Common myeloid progenitor, CD34-positive (primary cell): ENCODE results near the gene SPHK1.

ENCODE experiments used
- CTCF ChIA-PET: fragments of 350-600 bp; sonication (Branson Sonifier 250); formaldehyde crosslinking; loops from one replicate; lab custom pipeline; 2021; ENCODE audit warnings: antibody characterized with exemption; lab: Charles Lee
- POLR2A ChIA-PET: fragments of 350-600 bp; sonication (Branson Sonifier 250); formaldehyde crosslinking; loops from one replicate; lab custom pipeline; 2021; ENCODE audit warnings: antibody characterized with exemption; lab: Charles Lee
- DNase-seq, 3 donors: peaks; one replicate each; pipeline versions ENCODE4 v3.0.0 to v3.0.0-alpha.2; 2013
- H3K27ac ChIP-seq, 2 experiments: 1 replicate in 1 of 2; 2 replicates in 1 of 2; pipeline ENCODE4 v1.7.0; 2013; ENCODE audit warnings: inconsistent platforms in 2 of 2, low read length in 2 of 2, mild to moderate bottlenecking in 2 of 2, low read depth in 1 of 2, moderate library complexity in 1 of 2; ENCODE audit not compliant: severe bottlenecking in 2 of 2, insufficient read depth in 1 of 2, poor library complexity in 1 of 2
- H3K27me3 ChIP-seq, 5 experiments: replicated peaks in 2 of 5; 1 replicate in 3 of 5; 2 replicates in 2 of 5; pipeline versions ENCODE4 v1.6.1 to v1.7.0; 2013; ENCODE audit warnings: low read length in 4 of 5, mild to moderate bottlenecking in 2 of 5, moderate library complexity in 2 of 5, inconsistent platforms in 1 of 5; ENCODE audit not compliant: insufficient read depth in 5 of 5, control insufficient read depth in 4 of 5
- H3K36me3 ChIP-seq, 4 experiments: 1 replicate in 2 of 4; 2 replicates in 2 of 4; pipeline versions ENCODE4 v1.6.1 to v1.7.0; 2013; ENCODE audit warnings: low read length in 3 of 4, control low read depth in 1 of 4, mild to moderate bottlenecking in 1 of 4; ENCODE audit not compliant: control insufficient read depth in 4 of 4, insufficient read depth in 4 of 4
- H3K4me1 ChIP-seq, 4 experiments: 1 replicate in 3 of 4; 2 replicates in 1 of 4; pipeline versions ENCODE4 v1.6.1 to v1.7.1; 2013; ENCODE audit warnings: low read length in 3 of 4, mild to moderate bottlenecking in 3 of 4, control low read depth in 1 of 4, inconsistent platforms in 1 of 4, moderate library complexity in 1 of 4; ENCODE audit not compliant: control insufficient read depth in 4 of 4, insufficient read depth in 4 of 4; ENCODE audit errors: control extremely low read depth in 1 of 4
- H3K4me3 ChIP-seq, 7 experiments: 1 replicate in 4 of 7; 2 replicates in 3 of 7; pipeline versions ENCODE4 v1.5.1 to v1.7.0; 2013; ENCODE audit warnings: mild to moderate bottlenecking in 7 of 7, low read length in 6 of 7, moderate library complexity in 6 of 7, inconsistent platforms in 2 of 7, low read depth in 2 of 7, control low read depth in 1 of 7; ENCODE audit not compliant: insufficient read depth in 4 of 7, control insufficient read depth in 1 of 7; ENCODE audit errors: extremely low read depth in 1 of 7
- H3K9me3 ChIP-seq, 5 experiments: 1 replicate in 4 of 5; 2 replicates in 1 of 5; pipeline versions ENCODE4 v1.6.1 to v1.7.1; 2013; ENCODE audit warnings: low read length in 4 of 5, mild to moderate bottlenecking in 2 of 5, inconsistent platforms in 1 of 5, low read depth in 1 of 5, moderate library complexity in 1 of 5; ENCODE audit not compliant: control insufficient read depth in 4 of 5, insufficient read depth in 2 of 5; ENCODE audit errors: control extremely low read depth in 1 of 5
- WGBS: methylation state at CpG from one replicate; pipeline ENCODE4 v1.1.5; 2013; ENCODE audit not compliant: insufficient coverage; 5-methylcytosine and 5-hydroxymethylcytosine counted together

The SPHK1 gene

DNA sequence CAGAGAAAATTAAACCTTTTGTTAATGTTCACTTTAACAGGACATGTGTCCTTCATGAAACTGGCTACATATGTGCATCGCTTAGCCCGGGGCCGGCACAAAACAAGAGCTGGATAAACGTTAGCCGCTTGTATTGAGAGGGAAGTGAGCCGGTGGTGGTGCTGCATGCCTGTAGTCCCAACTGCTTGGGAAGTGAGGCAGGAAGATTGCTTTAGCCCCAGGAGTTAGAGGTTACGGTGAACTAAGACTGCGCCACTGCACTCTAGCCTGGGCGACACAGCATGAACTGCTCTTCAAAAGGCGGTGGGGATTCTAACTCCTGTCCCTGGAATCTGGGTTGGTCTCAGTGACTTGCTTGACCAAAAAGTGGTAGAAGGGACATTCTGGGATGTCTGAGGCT lies 15.0 kb upstream of the SPHK1 start:
- H3K9me3 ChIP-seq: no peaks in the 10 kb centered on the region
- H3K36me3 ChIP-seq: no peaks in the 10 kb centered on the region
- H3K27me3 ChIP-seq: no peaks in the 10 kb centered on the region
- DNase-seq: no peak
- H3K27ac ChIP-seq: no peak overlapping the region
- ChIA-PET POLR2A (no interaction called here), CTCF (interaction anchor here (1.1 to 7.0 kb wide), 7 partner anchors 17 to 90 kb away, joined by 3 to 48 read pairs (median 5); partner anchors contain the start of gene SPHK1)
- peaks cover 0 to 5% (median 4%) of the 10 kb centered on the region in 4 experiments for H3K4me1 ChIP-seq
- no peak overlapping the region for H3K4me3 ChIP-seq
- 90% methylated on average over 9 of the region's 10 CpGs for WGBS

DNA sequence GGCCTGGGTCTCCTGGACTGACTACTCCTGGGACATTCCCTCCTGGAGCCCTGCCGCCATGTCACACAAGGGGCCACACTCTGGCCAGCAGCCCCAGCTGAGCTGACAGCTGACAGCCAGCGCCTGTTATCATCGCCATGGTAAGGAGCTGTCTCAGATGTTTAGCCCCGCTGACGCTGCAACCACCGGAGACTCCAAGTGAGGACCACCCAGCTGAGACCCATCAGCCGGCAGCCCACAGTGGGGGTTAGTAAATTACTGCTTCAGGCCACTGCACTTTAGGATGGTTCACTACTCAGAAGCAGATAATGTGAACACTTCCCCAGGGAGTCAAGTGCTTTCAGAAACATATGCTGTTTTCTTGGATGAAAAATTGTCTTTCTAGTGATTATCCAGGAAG lies 14.6 kb upstream of the SPHK1 start:
- POLR2A ChIA-PET: interaction anchor here (0.6 kb wide), 1 partner anchor 19 kb away, joined by 5 read pairs; no protein-coding TSS in a partner anchor
- Histone ChIP-seq H3K4me1 (peaks cover 0 to 5% (median 4%) of the 10 kb centered on the region in 4 experiments), H3K9me3 (no peaks in the 10 kb centered on the region), H3K4me3 (no peak overlapping the region), H3K27me3 (no peaks in the 10 kb centered on the region), H3K27ac (no peak overlapping the region), H3K36me3 (no peaks in the 10 kb centered on the region)
- CTCF ChIA-PET: interaction anchor here (0.7 to 7.0 kb wide), 9 partner anchors 10 to 89 kb away, joined by 3 to 48 read pairs (median 5); partner anchors contain the start of genes PRPSAP1 and SPHK1
- WGBS: 92% methylated on average over 7 of the region's 7 CpGs
- no peak for DNase-seq

DNA sequence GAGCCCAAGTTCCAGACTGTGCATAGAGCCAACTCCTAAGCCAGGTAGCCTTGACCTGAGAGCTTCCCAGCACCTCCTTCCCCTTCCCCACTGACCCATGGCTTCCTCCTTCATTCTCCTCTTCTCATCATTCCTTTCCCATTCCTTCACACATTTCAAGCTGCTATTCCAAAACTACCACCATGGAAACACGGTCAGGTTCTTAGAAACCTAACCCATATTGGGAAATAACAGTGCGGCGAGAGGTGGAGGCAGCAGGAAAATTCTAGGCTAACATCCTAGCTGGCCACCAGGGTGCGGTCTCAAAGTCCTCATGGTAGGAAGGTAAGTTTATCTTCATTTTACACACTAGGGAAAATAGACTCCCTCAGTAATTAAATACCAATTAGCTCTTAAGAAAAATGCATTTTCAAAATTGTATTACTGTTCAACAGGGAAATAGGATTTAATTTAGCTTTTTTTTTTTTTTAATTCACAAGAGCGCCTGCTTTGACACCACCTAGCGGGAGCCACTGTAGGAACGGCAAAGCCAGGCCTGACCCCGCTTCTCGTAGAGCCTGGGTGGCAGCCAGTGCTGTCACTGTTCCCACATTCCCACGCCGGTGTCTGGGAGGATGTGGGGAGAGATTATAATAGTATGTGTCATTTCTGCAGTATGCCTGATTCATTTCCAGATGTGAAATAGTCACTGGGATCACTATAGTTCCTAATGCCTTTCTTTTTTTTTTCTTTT lies 14.0 kb upstream of the SPHK1 start:
- Histone ChIP-seq H3K9me3 (no peaks in the 10 kb centered on the region), H3K36me3 (no peaks in the 10 kb centered on the region), H3K27me3 (no peaks in the 10 kb centered on the region), H3K4me1 (peaks cover 0 to 5% (median 4%) of the 10 kb centered on the region in 4 experiments), H3K27ac (no peak overlapping the region), H3K4me3 (no peak overlapping the region)
- ChIA-PET CTCF (interaction anchor here (0.6 to 7.0 kb wide), 13 partner anchors 10 to 130 kb away, joined by 3 to 48 read pairs (median 5); partner anchors contain the start of genes PRPSAP1 and SPHK1), POLR2A (interaction anchor here (0.6 to 0.8 kb wide), 2 partner anchors 13 to 18 kb away, joined by 3 to 5 read pairs; no protein-coding TSS in a partner anchor)
- 100% methylated on average over 1 of the region's 11 CpGs for WGBS
- DNase-seq: peak in 1 of 3 donors; percentile 14

DNA sequence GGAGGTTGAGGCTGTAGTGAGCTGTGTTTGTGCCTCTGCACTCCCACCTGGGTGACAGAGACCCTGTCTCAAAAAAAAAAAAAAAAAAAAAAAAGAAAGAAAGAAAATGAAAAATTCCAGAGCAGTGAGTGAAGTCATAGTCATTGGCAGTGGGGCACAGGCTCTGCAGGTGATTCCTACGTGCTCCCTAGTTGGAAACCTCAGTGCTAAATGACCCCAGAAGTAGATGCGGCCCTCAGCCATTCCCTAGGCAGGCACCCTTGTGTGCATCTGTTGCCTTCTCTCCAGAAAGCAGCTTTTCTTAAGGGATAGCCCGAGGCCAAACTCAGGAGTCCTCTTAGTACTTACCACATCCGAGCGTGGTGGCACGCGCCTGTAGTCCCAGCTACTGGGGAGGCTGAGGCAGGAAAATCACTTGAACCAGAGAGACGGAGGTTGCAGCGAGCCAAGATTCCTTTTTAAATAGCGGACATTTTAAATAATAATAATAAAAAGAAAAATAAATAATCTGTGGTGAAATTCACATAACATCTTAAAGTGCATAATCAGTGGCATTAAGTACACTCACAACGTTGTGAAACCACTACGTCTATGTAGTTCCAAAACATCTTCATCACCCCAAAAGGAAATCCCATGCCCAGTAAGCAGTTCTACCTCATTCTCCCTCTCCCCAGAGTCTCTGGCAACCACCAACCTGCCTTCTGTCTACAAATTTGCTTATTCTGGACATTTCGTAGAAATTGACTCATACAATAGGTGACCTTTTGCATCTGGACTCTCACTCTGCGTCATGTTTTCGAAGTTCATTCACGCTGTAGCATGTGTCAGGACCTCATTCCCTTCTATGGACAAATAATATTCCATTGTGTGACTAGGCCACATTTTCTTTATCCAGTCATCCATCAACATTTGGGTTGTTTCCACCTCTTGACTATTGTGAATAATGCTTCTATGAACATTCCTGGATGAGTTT lies 12.5 kb upstream of the SPHK1 start:
- WGBS: 97% methylated on average over 11 of the region's 16 CpGs
- Histone ChIP-seq H3K27ac (no peak overlapping the region), H3K4me1 (peaks cover 0 to 5% (median 4%) of the 10 kb centered on the region in 4 experiments), H3K36me3 (no peaks in the 10 kb centered on the region), H3K9me3 (no peaks in the 10 kb centered on the region), H3K27me3 (no peaks in the 10 kb centered on the region), H3K4me3 (no peak overlapping the region)
- CTCF ChIA-PET: interaction anchor here (0.6 to 1.6 kb wide), 4 partner anchors 10 to 29 kb away, joined by 3 to 7 read pairs (median 4); no protein-coding TSS in a partner anchor
- POLR2A ChIA-PET: interaction anchor here (0.7 kb wide), 1 partner anchor 64 kb away, joined by 3 read pairs; no protein-coding TSS in a partner anchor
- DNase-seq: no peak

DNA sequence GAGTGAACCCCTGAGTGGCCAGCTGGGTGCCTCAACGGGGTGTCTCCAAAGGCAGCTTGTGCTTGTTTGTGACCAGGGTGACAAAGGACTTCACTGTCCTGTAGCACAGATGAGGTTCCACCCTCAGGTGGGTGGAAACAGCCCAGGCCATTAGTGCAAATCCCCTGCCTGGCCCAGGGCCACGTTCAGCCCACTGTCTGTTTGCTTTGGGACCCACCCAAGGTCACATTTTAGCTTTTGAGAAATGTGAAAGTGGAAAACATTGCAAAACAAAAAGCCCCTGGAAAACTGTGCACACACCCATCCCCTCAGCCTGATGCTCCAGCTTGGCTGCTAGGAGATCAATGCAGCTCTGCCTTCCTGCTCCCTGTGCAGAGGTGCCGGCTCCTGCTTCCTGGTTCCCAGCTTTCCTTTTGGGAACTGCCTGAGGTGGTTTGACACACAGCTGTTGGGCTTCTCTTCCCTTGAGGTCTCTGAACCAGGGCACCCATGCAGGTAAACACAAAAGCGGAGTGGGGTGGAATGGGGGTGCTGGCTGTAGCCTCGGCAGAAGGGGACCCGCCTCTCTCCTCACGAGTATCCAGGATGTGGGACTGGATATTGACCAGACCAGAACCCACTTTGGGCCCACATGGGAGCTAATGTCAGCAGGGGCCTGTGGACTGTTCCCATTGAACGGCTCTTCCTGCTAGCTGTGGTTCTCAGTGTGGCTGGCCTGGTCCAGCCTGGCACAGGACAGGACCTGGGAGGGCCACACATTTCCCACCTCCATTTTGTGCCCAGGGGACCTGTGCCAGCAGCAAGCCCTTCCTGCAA lies 7.9 kb upstream of the SPHK1 start:
- Histone ChIP-seq H3K9me3 (no peaks in the 10 kb centered on the region), H3K36me3 (no peaks in the 10 kb centered on the region), H3K4me3 (no peak overlapping the region), H3K27me3 (no peaks in the 10 kb centered on the region), H3K27ac (no peak overlapping the region), H3K4me1 (peaks cover 0 to 21% (median 12%) of the 10 kb centered on the region in 4 experiments)
- 86% methylated on average over 5 of the region's 8 CpGs for WGBS
- POLR2A ChIA-PET: no interaction called here
- CTCF ChIA-PET: interaction anchor here (0.5 to 2.5 kb wide), 5 partner anchors 9 to 79 kb away, joined by 3 to 7 read pairs (median 3); partner anchors contain the start of gene SPHK1
- no peak for DNase-seq
